T1000 (cell line): ENCODE measurements around the gene LAMA5.

ENCODE experiments used
- DNase-seq: peaks from one replicate; lab custom pipeline; 2025; ENCODE audit warnings: mixed read lengths; lab: John Stamatoyannopoulos, UW

Gene LAMA5

GRCh38 chr20:62313021-62313420 is 54.1 kb downstream of the LAMA5 start:
- no peak for DNase-seq

- DNase-seq, result no peak
These were observed 54.5 kb downstream of the LAMA5 start for GRCh38 chr20:62312662-62312977.

- no peak for DNase-seq
These were observed 55.1 kb downstream of the LAMA5 start for GRCh38 chr20:62311832-62312661.

- DNase-seq, result no peak
These were observed 56.0 kb downstream of the LAMA5 start for GRCh38 chr20:62311150-62311549.

GRCh38 chr20:62310757-62311121 is 56.4 kb downstream of the LAMA5 start:
- DNase-seq, result no peak

GRCh38 chr20:62309947-62310756 is 57.0 kb downstream of the LAMA5 start:
- DNase-seq, result no peak

GRCh38 chr20:62309198-62309944 is 57.7 kb downstream of the LAMA5 start:
- no peak for DNase-seq

GRCh38 chr20:62308102-62308822 is 58.9 kb downstream of the LAMA5 start:
- DNase-seq, result no peak

GRCh38 chr20:62307226-62308101 is 59.6 kb downstream of the LAMA5 start:
- DNase-seq, result no peak

- no peak for DNase-seq
These were observed 60.5 kb downstream of the LAMA5 start for GRCh38 chr20:62306414-62307187.

- no peak for DNase-seq
These were observed 61.2 kb downstream of the LAMA5 start for GRCh38 chr20:62305765-62306413.

- no peak for DNase-seq
These were observed 61.9 kb downstream of the LAMA5 start for GRCh38 chr20:62305149-62305764.

GRCh38 chr20:62304331-62305148 is 62.6 kb downstream of the LAMA5 start:
- DNase-seq, result no peak

- DNase-seq, result no peak
These were observed 63.5 kb downstream of the LAMA5 start for GRCh38 chr20:62303340-62304226.

GRCh38 chr20:62303062-62303339 is 64.1 kb downstream of the LAMA5 start:
- no peak for DNase-seq

GRCh38 chr20:62302341-62303061 is 64.6 kb downstream of the LAMA5 start, which contains the start of gene ADRM1:
TSS of gene ADRM1 (plus strand) at chr20:62302997. CDS start at chr20:62303569, 572 bp downstream.
- peak; percentile 90 for DNase-seq
